Loucy (cell line): Measurements from ENCODE around the gene PRKN.

Experiments used
- H2AFZ ChIP-seq: fragments of 200-600 bp; sonication (generic); 2 replicates; pipeline ENCODE4 v1.6.0; 2016; ENCODE audit warnings: antibody characterized with exemption, mild to moderate bottlenecking, low read length, moderate library complexity
- H3F3A ChIP-seq: fragments of 200-600 bp; 2 replicates; pipeline ENCODE4 v1.6.0; 2016; ENCODE audit warnings: antibody characterized with exemption, low read depth, mild to moderate bottlenecking
- H3K27me3 ChIP-seq: fragments of 200-600 bp; sonication (generic); 2 replicates; pipeline ENCODE4 v1.6.1; 2014; ENCODE audit warnings: low read length, mild to moderate bottlenecking; ENCODE audit not compliant: insufficient read depth, poor library complexity, severe bottlenecking
- H3K36me3 ChIP-seq: fragments of 200-600 bp; sonication (generic); 2 replicates; pipeline ENCODE4 v1.6.1; 2016; ENCODE audit warnings: low read length; ENCODE audit not compliant: insufficient read depth
- H3K4me1 ChIP-seq: fragments of 200-600 bp; sonication (generic); 2 replicates; pipeline ENCODE4 v1.5.1; 2014; ENCODE audit warnings: low read length, mild to moderate bottlenecking; ENCODE audit not compliant: insufficient read depth, poor library complexity, severe bottlenecking
- H3K4me2 ChIP-seq: fragments of 200-600 bp; sonication (generic); 2 replicates; pipeline ENCODE4 v1.6.0; 2014; ENCODE audit warnings: antibody characterized with exemption, low read length, low read depth, mild to moderate bottlenecking; ENCODE audit not compliant: poor library complexity, severe bottlenecking
- H3K4me3 ChIP-seq: fragments of 200-600 bp; sonication (generic); 2 replicates; pipeline ENCODE4 v1.5.1; 2014; ENCODE audit warnings: low read length, mild to moderate bottlenecking, mixed read lengths; ENCODE audit not compliant: poor library complexity, severe bottlenecking
- H3K79me2 ChIP-seq: fragments of 200-600 bp; sonication (generic); 2 replicates; pipeline ENCODE4 v1.6.1; 2014; ENCODE audit warnings: low read length; ENCODE audit not compliant: insufficient read depth
- H3K9ac ChIP-seq: fragments of 200-600 bp; sonication (generic); 2 replicates; pipeline ENCODE4 v1.6.0; 2014; ENCODE audit warnings: mild to moderate bottlenecking, low read depth, low read length, moderate library complexity; ENCODE audit not compliant: poor library complexity, severe bottlenecking
- H3K9me2 ChIP-seq: fragments of 200-600 bp; sonication (generic); replicated peaks from 2 replicates; pipeline ENCODE4 v1.6.1; 2016; ENCODE audit warnings: low read depth, low read length, mixed read lengths
- H3K9me3 ChIP-seq: fragments of 200-600 bp; sonication (generic); 2 replicates; pipeline ENCODE4 v1.6.1; 2014; ENCODE audit warnings: mild to moderate bottlenecking, antibody characterized with exemption, low read length, low read depth; ENCODE audit not compliant: insufficient read depth
- H4K20me1 ChIP-seq: fragments of 200-600 bp; sonication (generic); 2 replicates; pipeline ENCODE4 v1.6.0; 2014; ENCODE audit warnings: antibody characterized with exemption, low read length, mild to moderate bottlenecking; ENCODE audit not compliant: insufficient read depth, poor library complexity, severe bottlenecking
- CTCF ChIP-seq: fragments of 200-600 bp; sonication (generic); conservative IDR thresholded peaks from 2 replicates; pipeline ENCODE4 v1.5.1; 2014; ENCODE audit warnings: mild to moderate bottlenecking, antibody characterized with exemption, low read length
- EZH2phosphoT487 ChIP-seq: fragments of 200-600 bp; IDR thresholded peaks from 2 replicates; pipeline ENCODE4 v1.6.1; 2018; ENCODE audit warnings: antibody characterized with exemption, mild to moderate bottlenecking, moderate library complexity, borderline replicate concordance

Gene PRKN

DNA sequence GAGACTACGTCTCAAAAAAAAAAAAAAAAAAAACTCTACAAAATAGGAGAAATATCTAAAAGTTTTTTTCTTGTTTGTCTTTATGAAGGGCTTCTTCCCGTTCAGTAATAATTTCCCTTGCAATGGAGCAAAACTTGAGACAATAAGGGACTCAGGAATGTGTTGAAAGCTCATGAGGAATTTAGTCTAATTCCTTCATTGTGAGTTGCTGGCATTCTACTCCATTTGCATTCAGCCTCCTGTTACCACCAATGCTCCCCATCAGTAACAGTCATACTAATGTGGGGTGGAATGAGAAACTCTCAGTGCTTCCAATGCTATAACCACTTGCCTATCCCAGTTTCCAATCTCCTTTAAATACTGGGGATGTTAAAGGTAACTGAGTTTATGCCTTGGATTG is 877.0 kb downstream of the PRKN start:
- Histone ChIP-seq H4K20me1 (no peaks in the 10 kb centered on the region), H3K79me2 (no peaks in the 10 kb centered on the region), H3K36me3 (no peaks in the 10 kb centered on the region), H3K4me2 (no peak overlapping the region), H3K4me3 (no peak overlapping the region), H3K27me3 (no peaks in the 10 kb centered on the region), H2AFZ (no peak overlapping the region), H3K9me2 (no peaks in the 10 kb centered on the region), H3F3A (no peaks in the 10 kb centered on the region), H3K9ac (no peak overlapping the region), H3K9me3 (no peaks in the 10 kb centered on the region), H3K4me1 (no peaks in the 10 kb centered on the region)
- no peak for TF ChIP-seq CTCF
- no peak for TF ChIP-seq EZH2phosphoT487

- Histone ChIP-seq H3K27me3 (no peaks in the 10 kb centered on the region), H3K4me1 (no peaks in the 10 kb centered on the region), H3K9me2 (no peaks in the 10 kb centered on the region), H3F3A (no peaks in the 10 kb centered on the region), H3K4me2 (no peak overlapping the region), H3K4me3 (no peak overlapping the region), H3K36me3 (no peaks in the 10 kb centered on the region), H4K20me1 (no peaks in the 10 kb centered on the region), H2AFZ (no peak overlapping the region), H3K79me2 (no peaks in the 10 kb centered on the region), H3K9me3 (no peaks in the 10 kb centered on the region), H3K9ac (no peak overlapping the region)
- no peak for TF ChIP-seq CTCF
- TF ChIP-seq EZH2phosphoT487 = no peak
Observed at GRCh38 chr6:161847628-161848027, 879.9 kb downstream of the PRKN start.

DNA sequence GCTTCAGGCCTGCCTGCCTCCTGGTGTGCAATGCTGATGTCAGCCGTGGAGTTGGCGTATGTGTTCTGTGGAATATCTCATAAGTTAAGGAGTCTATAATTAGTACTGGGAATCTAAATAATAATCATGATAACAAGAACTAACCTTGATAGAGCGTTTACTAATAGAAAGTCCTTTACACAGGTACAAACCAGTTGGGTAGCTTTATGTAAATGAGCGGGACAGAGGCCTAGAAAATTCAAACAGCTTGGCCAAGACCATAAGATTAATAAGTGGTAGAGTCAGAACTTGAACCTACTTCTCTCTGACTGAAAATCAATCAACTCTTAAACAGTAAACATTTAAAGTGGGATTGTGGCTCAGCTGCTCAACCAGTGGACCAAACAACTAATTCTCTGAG is 882.8 kb downstream of the PRKN start:
- H3K36me3 ChIP-seq = no peaks in the 10 kb centered on the region
- no peak overlapping the region for H3K9ac ChIP-seq
- H3K79me2 ChIP-seq = no peaks in the 10 kb centered on the region
- no peaks in the 10 kb centered on the region for H3K27me3 ChIP-seq
- no peaks in the 10 kb centered on the region for H3K4me1 ChIP-seq
- H4K20me1 ChIP-seq = no peaks in the 10 kb centered on the region
- TF ChIP-seq EZH2phosphoT487 = no peak
- TF ChIP-seq CTCF = no peak
- H3F3A ChIP-seq = no peaks in the 10 kb centered on the region
- no peak overlapping the region for H3K4me3 ChIP-seq
- H3K9me3 ChIP-seq = no peaks in the 10 kb centered on the region
- H3K9me2 ChIP-seq = no peaks in the 10 kb centered on the region
- H3K4me2 ChIP-seq = no peak overlapping the region
- no peak overlapping the region for H2AFZ ChIP-seq
